ENCODE results near the gene FBXO27. TPM values are rescaled to one million over a fixed set of nuclear protein-coding genes. Genes with fewer than 3 reads are reported as not detected.

FBXO27 gene
- polyA plus RNA-seq, 2 of the 4 experiments (the other 2 are of a cell fraction), result 15.2 to 17.5 TPM

DNA sequence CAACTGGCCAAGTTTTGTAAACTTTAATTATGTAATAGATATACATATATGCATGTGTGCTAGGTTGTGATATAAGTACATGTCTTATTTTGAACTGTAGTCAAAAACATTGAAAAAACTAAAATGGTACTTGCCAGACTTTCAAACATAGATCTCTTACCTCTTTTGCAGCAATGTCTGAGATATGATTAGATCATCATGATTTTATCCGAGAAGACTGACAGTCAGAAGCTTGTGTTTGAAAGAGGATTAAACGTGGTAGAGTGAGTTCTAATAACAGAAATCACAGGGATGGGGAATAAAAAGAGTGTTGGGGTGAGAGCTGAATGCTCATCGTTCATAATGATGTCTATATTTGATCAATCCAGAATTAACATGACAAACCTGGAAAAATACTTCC lies 33.6 kb upstream of the FBXO27 start (continued):
- TF ChIP-seq MAZ (IDR thresholded peaks at IDR 0.05; ENCODE audit: borderline replicate concordance, low read depth, low read length) (no peak), FOSL2 (IDR thresholded peaks at IDR 0.05) (no peak), FOSL2 (CRISPR knock-in tag; IDR thresholded peaks at IDR 0.05) (no peak)

GRCh38 chr19:39064405-39064804 lies 32.1 kb upstream of the FBXO27 start:
- Histone ChIP-seq H3K9me3 (no peaks in the 10 kb centered on the region), H3K27ac (peak overlapping the region; percentile 9 to 26; a peak in 3 of 6 replicates), H3K4me1 (peaks cover 10% of the 10 kb centered on the region), H3K4me3 (no peak overlapping the region), H3K4me2 (peak overlapping the region; percentile 4; the same call in 2 of the 3 replicates)
- POLR2A ChIA-PET, result no interaction called here
- 82% methylated on average over 6 of the region's 6 CpGs for WGBS (ENCODE audit: missing lambda C conversion rate)
- CTCF ChIA-PET, result interaction anchor here (0.6 to 36.8 kb wide), 7 partner anchors 5 to 670 kb away, joined by 3 to 612 read pairs (median 7); partner anchors contain the start of gene ACP7
- peak; percentile 43 for FAIRE-seq
- DNase-seq (ENCODE audit: low read depth in 1 of 2, low spot score in 1 of 2), result no peak
- no peak; a peak in 2 of 6 replicates for ATAC-seq
- TF ChIP-seq GATA3 (IDR thresholded peaks at IDR 0.05; ENCODE audit: borderline replicate concordance) (no peak), CHD2 (IDR thresholded peaks at IDR 0.05; ENCODE audit: low read length, partially characterized antibody) (no peak), FOSL2 (IDR thresholded peaks at IDR 0.05) (0 out of 2 replicates have a peak, but pooled peaks have one; percentile 1), FOSL2 (CRISPR knock-in tag; IDR thresholded peaks at IDR 0.05) (no peak), JUNB (IDR thresholded peaks at IDR 0.05) (no peak), HOXB13 (CRISPR knock-in tag; IDR thresholded peaks at IDR 0.05; ENCODE audit: low read depth) (0 out of 2 replicates have a peak, but pooled peaks have one; percentile 23), FOSB (CRISPR knock-in tag; IDR thresholded peaks at IDR 0.05) (no peak), SREBF2 (IDR thresholded peaks at IDR 0.05) (no peak)

- POLR2A ChIA-PET, result no interaction called here
- Histone ChIP-seq H3K27ac (no peak overlapping the region), H3K4me3 (no peak overlapping the region), H3K9me3 (no peaks in the 10 kb centered on the region), H3K4me1 (peaks cover 10% of the 10 kb centered on the region), H3K4me2 (no peak overlapping the region)
- peak; percentile 32 for FAIRE-seq
- no peak for DNase-seq (ENCODE audit: low read depth in 1 of 2, low spot score in 1 of 2)
- 61% methylated on average over 4 of the region's 4 CpGs for WGBS (ENCODE audit: missing lambda C conversion rate)
- TF ChIP-seq EHF (CRISPR knock-in tag; IDR thresholded peaks at IDR 0.05), result no peak
- no peak for TF ChIP-seq HOXB5 (CRISPR knock-in tag; IDR thresholded peaks at IDR 0.05)
- no peak for TF ChIP-seq HEYL (CRISPR knock-in tag; IDR thresholded peaks at IDR 0.05)
- TF ChIP-seq, protein P1, sequence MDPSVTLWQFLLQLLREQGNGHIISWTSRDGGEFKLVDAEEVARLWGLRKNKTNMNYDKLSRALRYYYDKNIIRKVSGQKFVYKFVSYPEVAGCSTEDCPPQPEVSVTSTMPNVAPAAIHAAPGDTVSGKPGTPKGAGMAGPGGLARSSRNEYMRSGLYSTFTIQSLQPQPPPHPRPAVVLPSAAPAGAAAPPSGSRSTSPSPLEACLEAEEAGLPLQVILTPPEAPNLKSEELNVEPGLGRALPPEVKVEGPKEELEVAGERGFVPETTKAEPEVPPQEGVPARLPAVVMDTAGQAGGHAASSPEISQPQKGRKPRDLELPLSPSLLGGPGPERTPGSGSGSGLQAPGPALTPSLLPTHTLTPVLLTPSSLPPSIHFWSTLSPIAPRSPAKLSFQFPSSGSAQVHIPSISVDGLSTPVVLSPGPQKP (IDR thresholded peaks at IDR 0.05; ENCODE audit: low read depth, low read length), result no peak
- CTCF ChIA-PET, result interaction anchor here (0.6 to 36.8 kb wide), 10 partner anchors 1 to 153 kb away, joined by 3 to 612 read pairs (median 4); partner anchors contain the start of genes ACP7 and FBXO17
- no peak for ATAC-seq
Measured at GRCh38 chr19:39060171-39060570, 27.8 kb upstream of the FBXO27 start.

- TF ChIP-seq NFE2L2 (conservative IDR thresholded peaks at IDR 0.05; ENCODE audit: low read length), result no peak
- no peak for TF ChIP-seq CHD4 (IDR thresholded peaks at IDR 0.05; ENCODE audit: borderline replicate concordance)
- TF ChIP-seq HOXB5 (CRISPR knock-in tag; IDR thresholded peaks at IDR 0.05), result no peak
- TF ChIP-seq ZC3H11A (IDR thresholded peaks at IDR 0.05), result no peak
- no peak for TF ChIP-seq CEBPB (IDR thresholded peaks at IDR 0.05)
- Histone ChIP-seq H3K4me2 (no peak overlapping the region), H3K4me1 (peaks cover 9% of the 10 kb centered on the region), H3K27ac (no peak overlapping the region), H3K4me3 (no peak overlapping the region), H3K9me3 (peaks cover 7% of the 10 kb centered on the region; the same call in 2 of the 3 replicates)
- no peak for ATAC-seq
- CTCF ChIA-PET, result interaction anchor here (1.1 to 36.8 kb wide), 5 partner anchors 0 to 154 kb away, joined by 3 to 612 read pairs (median 3); partner anchors contain the start of gene ACP7
- POLR2A ChIA-PET, result no interaction called here
- DNase-seq (ENCODE audit: low read depth in 1 of 2, low spot score in 1 of 2), result no peak
- FAIRE-seq, result peak; percentile 46
Measured at GRCh38 chr19:39059302-39059701, 27.0 kb upstream of the FBXO27 start.

- WGBS (ENCODE audit: missing lambda C conversion rate), result 45% methylated on average over 3 of the region's 3 CpGs
- POLR2A ChIA-PET, result interaction anchor here (0.6 kb wide), 1 partner anchor 108 kb away, joined by 3 read pairs; no protein-coding TSS in a partner anchor
Measured at GRCh38 chr19:39057615-39058014, 25.3 kb upstream of the FBXO27 start.

More at GRCh38 chr19:39057615-39058014, 25.3 kb upstream of the FBXO27 start:
- Histone ChIP-seq H3K4me2 (no peak overlapping the region), H3K4me3 (no peak overlapping the region), H3K9me3 (peaks cover 7% of the 10 kb centered on the region; the same call in 2 of the 3 replicates), H3K4me1 (peaks cover 19% of the 10 kb centered on the region), H3K27ac (peak overlapping the region in 1 of 2 experiments; percentile 12; a peak in 1 of 6 replicates)
- DNase-seq (ENCODE audit: low read depth in 1 of 2, low spot score in 1 of 2), result peak in 1 of 2 experiments; percentile 40
- FAIRE-seq, result no peak
- TF ChIP-seq EHMT2 (IDR thresholded peaks at IDR 0.05; ENCODE audit: low read depth) (peak; percentile 93), ZFP36 (IDR thresholded peaks at IDR 0.05; ENCODE audit: borderline replicate concordance, partially characterized antibody) (no peak)
- CTCF ChIA-PET, result interaction anchor here (0.5 to 36.8 kb wide), 12 partner anchors 1 to 269 kb away, joined by 3 to 612 read pairs (median 4); partner anchors contain the start of genes ACP7, FBXO17, MRPS12 and SARS2
- ATAC-seq, result no peak
